Measurements from ENCODE around the gene PRIM2.
"Not testable (repeated sequence)": the region's sequence is repeated elsewhere in the genome, so short reads cannot be mapped to it uniquely, and the experiment has no call there.

DNA sequence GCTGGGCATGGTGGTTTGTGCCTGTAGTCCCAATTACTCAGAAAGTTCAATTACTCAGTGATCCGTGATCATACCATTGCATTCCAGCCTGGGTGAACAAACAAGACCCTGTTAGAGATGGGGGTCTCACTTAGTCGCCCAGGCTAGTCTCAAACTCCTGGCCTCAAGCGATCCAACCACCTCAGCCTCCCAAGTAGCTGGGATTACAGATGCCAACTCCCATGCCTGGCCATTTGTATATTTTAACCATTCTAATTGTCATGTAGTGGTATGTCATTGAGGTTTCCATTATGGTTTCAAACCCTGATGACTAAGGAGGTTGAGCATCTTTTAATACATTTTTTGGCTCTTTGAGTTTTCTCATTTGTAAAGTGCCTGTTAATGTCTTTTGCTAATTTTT, 58.7 kb downstream of the PRIM2 start:
- TF ChIP-seq, protein P1, sequence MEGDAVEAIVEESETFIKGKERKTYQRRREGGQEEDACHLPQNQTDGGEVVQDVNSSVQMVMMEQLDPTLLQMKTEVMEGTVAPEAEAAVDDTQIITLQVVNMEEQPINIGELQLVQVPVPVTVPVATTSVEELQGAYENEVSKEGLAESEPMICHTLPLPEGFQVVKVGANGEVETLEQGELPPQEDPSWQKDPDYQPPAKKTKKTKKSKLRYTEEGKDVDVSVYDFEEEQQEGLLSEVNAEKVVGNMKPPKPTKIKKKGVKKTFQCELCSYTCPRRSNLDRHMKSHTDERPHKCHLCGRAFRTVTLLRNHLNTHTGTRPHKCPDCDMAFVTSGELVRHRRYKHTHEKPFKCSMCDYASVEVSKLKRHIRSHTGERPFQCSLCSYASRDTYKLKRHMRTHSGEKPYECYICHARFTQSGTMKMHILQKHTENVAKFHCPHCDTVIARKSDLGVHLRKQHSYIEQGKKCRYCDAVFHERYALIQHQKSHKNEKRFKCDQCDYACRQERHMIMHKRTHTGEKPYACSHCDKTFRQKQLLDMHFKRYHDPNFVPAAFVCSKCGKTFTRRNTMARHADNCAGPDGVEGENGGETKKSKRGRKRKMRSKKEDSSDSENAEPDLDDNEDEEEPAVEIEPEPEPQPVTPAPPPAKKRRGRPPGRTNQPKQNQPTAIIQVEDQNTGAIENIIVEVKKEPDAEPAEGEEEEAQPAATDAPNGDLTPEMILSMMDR (IDR thresholded peaks at IDR 0.05): not testable (repeated sequence)
- not testable (repeated sequence) for TF ChIP-seq POLR2AphosphoS5, POLR2A (IDR thresholded peaks at IDR 0.05)
